GM18909 (cell line): ENCODE results near the gene CSRP3.

Experiments
- ATAC-seq: cut with Tn5 transposase; IDR thresholded peaks from one replicate; pipeline ENCODE4 v1.9.1; 2021; ENCODE audit warnings: mild to moderate bottlenecking; ENCODE audit not compliant: unreplicated experiment, poor library complexity

Gene CSRP3

GRCh38 chr11:19191530-19192169 lies 10.1 kb downstream of the CSRP3 start:
- no peak for ATAC-seq

- ATAC-seq: no peak
Measured at GRCh38 chr11:19187833-19188258, 13.9 kb downstream of the CSRP3 start.

DNA sequence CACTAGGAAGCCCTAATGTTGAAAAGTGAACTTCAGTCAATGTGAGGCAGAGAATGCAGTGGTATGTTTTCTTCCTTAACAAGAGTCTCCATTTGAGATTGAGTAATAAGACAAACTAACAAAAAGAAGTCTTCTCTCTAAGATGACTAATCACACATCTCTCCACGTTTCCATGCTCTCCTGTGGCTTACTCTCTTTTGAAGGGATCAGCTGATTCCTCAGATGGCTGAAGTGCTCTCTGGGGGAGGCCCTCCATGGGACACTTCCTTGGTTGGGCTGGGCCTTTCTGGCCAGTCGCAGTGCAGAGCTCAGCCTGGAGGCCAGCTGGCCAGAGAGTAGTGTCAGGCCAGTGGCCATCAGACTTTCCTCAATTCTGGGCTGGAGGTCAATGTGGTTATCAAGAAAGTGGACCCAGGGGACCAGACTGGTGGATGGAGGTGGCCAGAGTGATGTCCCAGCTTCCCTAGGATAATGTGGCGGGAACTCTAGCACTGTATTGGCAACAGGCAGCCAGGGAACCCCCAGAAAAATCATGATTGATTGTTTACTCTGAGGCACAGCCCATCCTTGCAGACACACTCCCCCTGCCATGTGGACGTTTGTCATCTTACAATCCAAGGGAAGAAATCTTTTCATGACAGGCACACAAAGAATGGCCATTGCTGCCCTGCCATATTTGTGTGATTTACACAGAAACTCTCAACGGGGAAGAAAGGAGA lies 14.5 kb downstream of the CSRP3 start:
- ATAC-seq: no peak

DNA sequence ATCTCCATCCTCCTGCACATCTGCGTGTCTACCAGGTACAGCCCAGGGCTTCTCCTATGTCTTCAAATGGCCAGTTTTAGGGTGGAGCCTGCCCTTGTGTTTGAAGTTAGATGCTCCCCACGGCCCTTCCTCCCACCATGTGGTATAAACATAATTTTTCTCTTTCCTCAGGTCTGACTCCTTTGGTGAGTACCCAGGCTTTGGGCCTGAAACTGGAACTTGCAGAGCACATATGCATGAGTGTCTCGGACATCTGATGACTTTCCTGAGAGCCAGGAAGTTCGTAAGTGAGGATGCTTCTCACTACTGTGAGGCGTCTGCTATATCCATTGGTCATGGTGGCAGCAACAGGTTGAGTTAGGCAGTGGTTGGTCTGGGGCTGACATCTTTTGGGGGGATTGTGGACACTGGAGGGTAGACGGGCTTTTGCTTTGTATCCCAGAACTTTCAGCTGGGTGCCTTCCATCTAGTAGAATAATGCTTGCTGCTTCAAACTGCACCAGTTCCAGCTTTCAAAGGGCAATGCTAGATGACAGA lies 16.2 kb downstream of the CSRP3 start:
- ATAC-seq: no peak

DNA sequence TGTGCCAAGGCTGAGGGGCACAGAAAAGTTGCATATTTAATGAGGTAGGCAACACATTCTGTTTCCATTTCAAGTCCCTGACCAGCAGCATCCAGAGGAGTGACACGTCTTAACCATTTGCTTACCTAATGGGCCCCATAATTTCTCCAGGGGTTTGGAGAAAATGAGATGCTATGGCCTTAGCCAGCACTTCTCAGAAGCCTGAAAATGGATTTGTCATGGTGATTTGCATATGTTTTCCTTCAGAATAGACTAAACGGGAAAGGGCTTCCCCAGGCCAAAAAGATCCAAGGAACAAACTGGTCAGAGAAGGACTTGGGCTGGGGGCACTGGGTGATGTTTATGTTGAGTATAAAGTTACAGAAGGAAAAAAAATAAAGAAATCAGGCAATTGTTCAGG lies 16.7 kb downstream of the CSRP3 start:
- no peak for ATAC-seq

DNA sequence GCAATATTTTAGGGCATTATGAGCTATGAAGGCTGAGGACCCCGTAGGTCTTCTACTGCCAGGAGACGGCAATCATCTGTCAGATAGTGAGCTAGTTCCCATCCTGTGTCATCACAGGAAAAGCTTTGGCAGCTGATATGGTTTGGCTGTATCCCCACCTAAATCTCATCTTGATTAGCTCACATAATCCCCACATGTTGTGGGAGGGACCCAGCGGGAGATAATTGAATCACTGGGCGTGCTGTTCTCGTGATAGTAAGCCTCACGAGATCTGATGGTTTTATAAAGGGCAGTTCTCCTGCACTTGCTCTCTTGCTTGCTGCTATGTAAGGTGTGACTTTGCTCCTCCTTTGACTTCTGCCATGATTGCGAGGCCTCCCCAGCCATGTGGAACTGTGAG lies 18.1 kb downstream of the CSRP3 start:
- ATAC-seq: no peak

DNA sequence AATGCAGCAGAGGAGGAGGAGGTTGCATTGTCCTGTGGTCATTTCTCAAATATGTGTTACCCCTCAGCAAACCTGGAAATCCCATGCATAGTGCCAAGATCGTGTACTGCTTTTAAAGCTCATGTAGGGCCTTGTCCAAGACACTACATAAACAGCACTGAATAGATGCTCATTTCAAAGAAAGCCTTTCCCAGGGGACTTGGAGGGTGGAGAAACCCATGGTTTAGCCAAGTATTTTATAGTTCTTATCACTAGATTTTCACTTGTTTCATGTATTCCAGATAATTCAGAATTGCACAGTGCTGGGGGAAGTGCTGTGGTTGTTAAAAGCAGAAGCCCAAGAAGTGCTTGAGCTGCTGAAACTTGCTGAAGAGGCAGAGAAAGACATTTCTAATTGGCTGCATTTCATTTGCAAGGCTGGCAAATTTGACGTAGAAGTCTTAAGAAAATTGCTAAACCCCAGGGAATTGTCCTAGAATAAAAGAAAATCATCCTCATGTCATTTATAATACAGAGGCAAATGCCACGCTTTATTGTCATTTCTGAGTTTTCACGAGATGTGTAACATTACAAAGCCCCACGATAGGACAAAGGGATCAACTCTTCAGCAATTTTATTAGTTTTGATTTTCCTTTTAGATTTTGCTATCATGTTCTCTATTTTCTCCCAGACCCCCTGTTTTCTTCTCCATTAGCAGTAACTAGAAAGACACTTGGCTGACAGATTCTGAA lies 20.1 kb downstream of the CSRP3 start:
- no peak for ATAC-seq

GRCh38 chr11:19176629-19177186 lies 25.1 kb downstream of the CSRP3 start:
- no peak for ATAC-seq

- no peak for ATAC-seq
Measured at GRCh38 chr11:19173964-19174638, 27.7 kb downstream of the CSRP3 start.

GRCh38 chr11:19173004-19173689 lies 28.6 kb downstream of the CSRP3 start:
- no peak for ATAC-seq

GRCh38 chr11:19168090-19168489 lies 33.7 kb downstream of the CSRP3 start:
- ATAC-seq: no peak

DNA sequence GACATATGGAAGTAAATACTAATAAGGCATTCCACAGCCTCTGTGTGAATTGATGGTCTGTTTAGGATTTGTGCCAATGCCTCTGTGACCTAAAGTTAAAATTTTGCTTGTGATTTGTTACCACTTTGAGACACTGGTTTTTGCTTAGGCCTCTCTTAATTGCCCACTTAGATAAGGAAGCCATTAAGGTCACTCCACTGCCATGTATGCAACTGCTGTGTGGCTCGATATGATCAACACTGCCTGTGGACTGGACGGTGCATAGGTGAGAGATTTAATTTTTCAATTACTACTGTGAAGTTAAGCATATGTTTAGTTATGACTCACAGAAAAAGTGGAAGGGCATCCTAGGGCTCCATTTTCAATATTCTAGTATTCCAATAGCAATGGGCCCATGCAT lies 36.9 kb downstream of the CSRP3 start:
- ATAC-seq: no peak

GRCh38 chr11:19164230-19164855 lies 37.4 kb downstream of the CSRP3 start:
- no peak for ATAC-seq

- ATAC-seq: no peak
Measured at GRCh38 chr11:19163617-19164016, 38.2 kb downstream of the CSRP3 start.

- no peak for ATAC-seq
Measured at GRCh38 chr11:19162951-19163505, 38.8 kb downstream of the CSRP3 start.

DNA sequence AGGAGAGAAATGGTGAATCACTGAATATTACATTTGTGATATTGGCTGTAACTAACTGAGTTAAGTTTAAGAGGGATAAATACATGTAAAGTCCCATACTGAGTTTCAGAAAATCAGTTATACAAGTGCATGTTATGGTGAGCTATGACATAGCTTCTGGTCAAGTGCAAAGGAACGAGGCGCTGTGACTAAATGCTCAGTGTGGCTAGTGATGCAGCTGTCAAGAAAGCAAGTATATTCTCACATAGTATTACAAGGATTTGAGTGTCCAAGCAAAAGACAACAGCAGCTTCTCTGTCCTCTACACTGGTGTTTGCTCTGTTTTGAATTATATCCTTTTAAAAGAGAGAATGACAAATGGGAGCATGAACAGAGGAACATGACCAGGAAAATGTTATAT lies 40.1 kb downstream of the CSRP3 start:
- no peak for ATAC-seq

DNA sequence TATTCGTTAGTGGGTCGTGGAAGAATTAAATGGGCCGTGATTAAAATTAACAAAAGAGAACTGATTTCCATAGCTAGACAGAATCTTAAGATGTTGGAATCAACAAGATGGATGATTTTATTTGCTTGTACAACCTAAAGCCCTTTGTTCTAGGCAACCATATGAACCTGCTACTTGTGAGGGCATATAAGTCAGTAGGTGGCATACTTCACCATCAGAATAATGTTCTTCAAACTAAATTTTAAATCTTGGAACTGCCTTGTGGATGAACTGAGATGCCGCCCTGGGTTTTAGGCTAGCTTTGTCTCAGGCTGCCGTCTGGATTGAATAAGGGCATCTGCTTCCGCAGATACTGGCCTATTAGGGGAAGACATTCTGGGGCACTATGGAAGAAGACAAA lies 40.9 kb downstream of the CSRP3 start:
- no peak for ATAC-seq

DNA sequence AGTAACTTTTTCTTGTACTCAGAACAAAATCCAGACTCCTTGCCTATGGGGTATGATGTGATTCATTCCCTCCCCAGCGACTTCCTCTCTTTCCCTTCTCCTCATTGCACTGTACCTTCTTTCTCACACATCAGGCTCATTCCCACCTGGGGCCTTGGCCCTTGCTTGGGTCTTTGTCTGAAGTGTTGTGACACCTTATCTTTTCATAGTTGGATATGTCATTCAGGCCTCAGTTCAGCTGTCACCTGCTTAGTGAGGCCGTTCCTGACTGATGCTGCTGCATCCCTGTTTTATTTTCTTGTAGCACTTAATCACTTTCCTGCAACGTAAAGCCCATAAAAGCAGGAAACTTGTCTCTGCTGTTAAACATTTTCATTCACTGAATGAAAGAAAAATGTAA lies 44.9 kb downstream of the CSRP3 start:
- ATAC-seq: no peak

DNA sequence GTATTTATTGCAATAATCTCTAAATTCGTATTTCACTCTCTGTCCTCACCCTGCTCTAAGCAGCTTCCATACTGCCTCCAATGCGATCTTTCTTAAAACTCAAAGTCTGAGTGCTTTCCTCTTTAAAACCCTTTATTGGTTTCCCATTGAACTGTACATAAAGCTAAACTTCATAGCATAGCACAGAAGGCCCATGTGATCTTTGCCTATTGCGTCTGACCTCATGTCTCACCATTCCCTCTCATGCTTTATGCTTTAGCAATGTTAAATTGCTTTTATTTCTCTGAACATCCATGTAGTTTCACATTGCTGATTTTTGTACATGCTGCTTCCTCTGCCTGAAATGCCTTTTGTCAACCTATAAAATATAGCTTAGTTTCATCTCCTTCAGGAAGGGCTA lies 56.5 kb downstream of the CSRP3 start:
- ATAC-seq: no peak
